ENCODE measurements around the gene NEURL1.
A peak's percentile ranks its signal among the peaks of the same experiment; 100 is the strongest.

NEURL1 gene, protein sequence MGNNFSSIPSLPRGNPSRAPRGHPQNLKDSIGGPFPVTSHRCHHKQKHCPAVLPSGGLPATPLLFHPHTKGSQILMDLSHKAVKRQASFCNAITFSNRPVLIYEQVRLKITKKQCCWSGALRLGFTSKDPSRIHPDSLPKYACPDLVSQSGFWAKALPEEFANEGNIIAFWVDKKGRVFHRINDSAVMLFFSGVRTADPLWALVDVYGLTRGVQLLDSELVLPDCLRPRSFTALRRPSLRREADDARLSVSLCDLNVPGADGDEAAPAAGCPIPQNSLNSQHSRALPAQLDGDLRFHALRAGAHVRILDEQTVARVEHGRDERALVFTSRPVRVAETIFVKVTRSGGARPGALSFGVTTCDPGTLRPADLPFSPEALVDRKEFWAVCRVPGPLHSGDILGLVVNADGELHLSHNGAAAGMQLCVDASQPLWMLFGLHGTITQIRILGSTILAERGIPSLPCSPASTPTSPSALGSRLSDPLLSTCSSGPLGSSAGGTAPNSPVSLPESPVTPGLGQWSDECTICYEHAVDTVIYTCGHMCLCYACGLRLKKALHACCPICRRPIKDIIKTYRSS

DNA sequence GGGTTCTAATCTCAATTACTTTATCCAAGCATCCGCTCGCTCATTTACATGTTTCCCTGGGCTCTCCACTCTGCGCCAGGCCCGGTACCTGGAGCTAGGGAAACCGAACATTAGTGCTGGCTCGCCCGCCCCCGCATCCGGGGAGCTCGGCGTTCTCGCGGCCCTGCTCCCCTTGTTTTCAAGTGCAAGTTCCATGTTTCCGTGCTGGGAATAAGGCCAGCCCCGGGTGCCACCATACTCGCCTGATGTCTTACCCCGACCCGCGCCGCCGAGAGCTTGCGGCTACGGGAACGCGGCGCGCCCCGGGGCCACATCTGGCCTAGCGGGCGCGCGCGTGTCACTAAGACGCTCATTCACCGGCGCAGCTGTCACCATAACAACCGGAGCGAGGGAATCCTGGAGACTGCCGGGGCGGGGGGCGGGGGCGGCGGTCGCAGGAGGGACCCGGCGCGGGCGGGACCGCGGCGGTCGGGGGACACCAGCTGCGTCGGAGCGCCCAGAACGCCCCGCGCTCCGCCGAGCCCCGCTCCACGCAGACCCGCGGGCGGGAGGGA, at the start of gene NEURL1:
Gene NEURL1 (plus strand): TSS at position 344 of the 554 bp plus-strand sequence. CDS start 683 bp downstream, outside the sequence.
- peak; percentile 21 for DNase-seq (ENCODE audit: low read depth)

DNA sequence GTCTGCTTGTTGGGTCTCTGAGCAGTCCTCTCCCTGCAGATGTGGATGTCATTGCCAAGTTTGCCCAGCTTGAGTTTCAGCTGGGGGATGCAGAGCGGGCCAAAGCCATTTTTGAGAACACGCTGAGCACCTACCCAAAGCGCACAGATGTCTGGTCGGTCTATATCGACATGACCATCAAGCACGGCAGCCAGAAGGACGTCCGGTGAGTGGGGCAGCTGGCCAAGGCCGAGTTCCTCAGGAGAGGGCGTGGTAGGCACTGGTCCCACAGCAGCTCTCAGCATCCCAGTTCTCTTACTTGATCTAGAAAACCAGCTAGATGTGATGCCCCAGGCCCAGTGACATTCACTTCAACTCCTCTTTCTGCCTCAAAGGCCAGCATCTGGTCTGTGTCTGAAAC, 49.0 kb upstream of the NEURL1 start:
- DNase-seq (ENCODE audit: low read depth), result no peak

DNA sequence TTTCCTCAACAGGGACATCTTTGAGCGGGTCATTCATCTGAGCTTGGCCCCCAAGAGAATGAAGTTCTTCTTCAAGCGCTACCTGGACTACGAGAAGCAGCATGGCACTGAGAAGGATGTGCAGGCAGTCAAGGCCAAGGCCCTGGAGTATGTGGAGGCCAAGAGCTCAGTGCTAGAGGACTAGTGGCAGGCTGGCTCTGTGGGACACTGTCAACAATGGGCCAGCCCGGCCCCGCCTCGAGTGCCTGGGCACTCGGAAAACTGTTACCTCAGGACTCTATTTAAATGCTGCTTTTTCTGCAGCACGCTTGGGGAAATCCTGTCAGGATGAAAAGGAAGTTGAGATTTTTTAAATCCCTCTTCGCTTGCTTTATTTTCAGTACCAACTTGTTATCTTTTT, 48.1 kb upstream of the NEURL1 start:
- DNase-seq (ENCODE audit: low read depth), result no peak

DNA sequence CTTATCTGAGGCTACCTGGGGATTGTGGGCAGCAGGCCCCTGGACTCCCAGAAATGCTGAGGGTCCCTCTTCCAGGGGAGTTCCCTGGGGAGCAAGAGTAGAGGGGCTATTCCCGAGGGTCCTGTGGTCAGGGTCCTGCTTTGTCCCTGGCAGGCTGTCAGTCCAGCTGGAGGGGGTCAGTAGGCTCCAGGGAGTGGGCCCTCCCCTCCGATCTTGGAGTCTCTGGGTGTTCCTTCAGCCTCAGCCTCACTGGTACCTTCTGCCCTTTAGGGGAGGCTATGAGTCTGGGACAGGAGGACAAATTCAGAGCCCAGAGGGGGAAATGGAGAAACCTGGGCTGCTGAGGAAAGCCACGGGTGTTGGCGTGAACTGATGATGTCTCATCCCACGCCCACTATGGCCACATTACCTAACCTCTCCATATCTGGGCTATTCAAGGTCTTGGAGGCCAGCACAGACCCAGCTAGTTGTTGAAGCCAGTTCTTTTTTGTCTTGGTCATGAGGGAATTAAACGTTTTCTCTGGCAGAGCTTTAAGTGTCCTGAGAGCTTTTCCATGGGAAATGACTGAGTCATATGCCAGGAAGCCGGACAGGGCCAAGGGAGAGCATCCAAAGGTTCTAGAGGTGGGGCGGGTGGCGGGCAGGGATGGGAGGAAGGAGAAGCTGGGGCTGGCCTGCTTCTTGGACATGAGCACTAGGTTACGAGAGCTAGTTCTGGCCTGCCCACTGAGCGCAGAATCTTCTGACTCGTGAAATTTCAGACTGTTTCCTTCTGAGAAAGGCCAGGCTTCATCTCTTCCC, 47.5 kb upstream of the NEURL1 start:
- peak; percentile 90 for DNase-seq (ENCODE audit: low read depth)

DNA sequence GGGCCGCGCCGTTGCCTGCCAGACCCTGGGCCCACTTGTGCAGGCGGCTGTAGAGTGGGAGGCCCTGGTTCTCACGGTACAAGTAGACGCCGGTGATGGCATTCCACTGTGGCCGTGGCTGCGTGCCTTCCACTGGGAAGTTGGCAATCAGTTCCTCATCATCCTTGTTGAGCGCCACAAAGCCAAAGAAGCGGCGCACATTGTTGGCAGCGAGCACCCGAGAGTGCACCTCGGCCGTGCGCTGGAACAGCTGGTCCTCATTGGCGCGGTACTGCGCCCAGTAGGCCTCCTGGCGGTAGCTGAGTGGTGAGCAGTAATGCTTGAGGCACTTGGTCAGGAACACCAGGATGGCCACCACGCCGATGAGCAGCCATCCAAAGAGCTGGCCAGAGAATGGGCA, 46.3 kb upstream of the NEURL1 start:
- no peak for DNase-seq (ENCODE audit: low read depth)

DNA sequence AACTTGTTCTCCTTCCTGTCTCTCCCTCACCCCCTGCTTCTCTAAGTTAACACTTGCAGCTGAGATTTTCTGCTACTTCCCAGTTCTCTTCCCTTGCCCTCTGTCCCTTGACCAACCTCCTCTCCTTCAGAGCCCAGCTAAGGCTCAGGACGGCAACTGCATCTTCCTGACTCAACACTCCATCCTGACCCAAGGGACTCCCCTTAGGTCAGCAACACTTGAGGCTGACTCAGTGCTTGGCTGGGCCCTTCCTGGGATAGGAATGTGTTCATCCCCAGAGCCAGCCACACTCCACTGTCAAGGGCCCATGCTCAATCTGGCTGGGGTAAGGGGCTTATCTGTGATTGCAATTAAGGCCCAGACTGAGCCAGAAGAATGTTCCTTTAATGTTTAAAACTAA, 44.8 kb upstream of the NEURL1 start:
- DNase-seq (ENCODE audit: low read depth), result peak; percentile 90

DNA sequence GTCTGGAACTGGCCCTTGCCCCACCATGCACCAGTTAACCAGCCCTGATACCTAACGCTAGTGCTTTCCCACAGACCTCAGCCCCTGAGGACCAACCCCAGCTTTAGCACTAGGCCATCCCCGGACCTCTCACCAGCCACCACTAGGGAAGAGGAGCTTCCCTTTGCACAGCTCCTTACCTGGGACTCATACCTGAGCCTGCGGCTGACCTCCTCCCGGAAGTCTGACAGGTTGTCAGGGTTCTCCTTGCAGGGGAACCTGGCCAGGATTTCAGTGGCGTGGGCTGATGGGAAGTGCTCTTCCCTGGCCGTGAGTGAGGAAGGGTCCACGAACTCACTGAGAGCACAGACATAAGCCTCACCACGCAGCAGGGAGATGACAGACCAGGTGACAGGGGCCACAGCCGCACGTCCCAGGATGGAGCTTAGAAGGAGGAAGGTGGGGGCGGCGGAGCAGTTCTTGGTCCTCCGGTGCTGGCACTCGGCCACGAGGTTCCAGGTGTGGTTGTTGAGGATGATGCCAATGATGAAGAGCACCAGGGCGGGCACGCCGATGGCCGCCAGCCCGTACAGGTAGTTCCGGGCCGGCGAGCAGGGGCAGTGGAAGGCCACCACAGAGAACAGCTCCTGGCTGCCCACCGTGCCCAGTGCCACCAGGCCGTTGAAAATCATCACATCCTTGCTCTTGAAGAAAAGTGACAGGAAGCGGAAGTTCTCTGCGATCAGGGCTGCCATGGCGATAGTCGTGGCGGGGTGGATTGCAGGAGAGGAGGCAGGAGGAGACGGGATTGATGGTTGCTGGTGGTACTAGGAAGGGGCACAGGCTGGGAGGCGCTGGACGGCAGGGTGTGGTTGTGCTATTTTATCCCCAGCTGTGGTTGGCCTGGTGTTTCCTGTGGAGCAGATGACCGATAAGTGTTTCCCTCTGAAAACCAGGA, 44.0 kb upstream of the NEURL1 start:
- peak; percentile 7 for DNase-seq (ENCODE audit: low read depth)

DNA sequence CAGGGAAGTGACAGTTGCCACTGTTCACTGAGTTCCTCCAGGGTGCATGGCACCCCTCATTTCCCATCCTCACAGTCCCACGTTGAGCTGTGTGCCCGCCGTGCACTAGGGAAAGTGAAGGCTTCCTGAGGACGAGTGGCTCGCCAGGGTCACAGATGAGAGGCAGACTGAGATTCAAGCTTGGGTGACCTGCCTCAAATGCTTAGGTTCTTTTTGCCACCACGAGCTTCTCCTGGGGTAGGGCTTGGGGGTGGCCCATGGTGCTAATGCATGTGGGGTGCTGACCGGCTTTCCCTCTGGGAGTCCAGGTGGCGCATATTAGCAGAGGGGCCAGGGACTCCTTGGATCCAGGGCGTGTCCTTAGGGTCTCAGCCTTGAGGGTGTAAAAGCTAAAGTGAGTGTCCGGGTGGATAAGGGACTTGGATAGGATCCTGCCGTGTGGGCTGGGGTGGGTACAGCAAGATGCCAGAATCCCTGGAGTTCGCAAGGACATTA, 43.3 kb upstream of the NEURL1 start:
- DNase-seq (ENCODE audit: low read depth), result no peak

DNA sequence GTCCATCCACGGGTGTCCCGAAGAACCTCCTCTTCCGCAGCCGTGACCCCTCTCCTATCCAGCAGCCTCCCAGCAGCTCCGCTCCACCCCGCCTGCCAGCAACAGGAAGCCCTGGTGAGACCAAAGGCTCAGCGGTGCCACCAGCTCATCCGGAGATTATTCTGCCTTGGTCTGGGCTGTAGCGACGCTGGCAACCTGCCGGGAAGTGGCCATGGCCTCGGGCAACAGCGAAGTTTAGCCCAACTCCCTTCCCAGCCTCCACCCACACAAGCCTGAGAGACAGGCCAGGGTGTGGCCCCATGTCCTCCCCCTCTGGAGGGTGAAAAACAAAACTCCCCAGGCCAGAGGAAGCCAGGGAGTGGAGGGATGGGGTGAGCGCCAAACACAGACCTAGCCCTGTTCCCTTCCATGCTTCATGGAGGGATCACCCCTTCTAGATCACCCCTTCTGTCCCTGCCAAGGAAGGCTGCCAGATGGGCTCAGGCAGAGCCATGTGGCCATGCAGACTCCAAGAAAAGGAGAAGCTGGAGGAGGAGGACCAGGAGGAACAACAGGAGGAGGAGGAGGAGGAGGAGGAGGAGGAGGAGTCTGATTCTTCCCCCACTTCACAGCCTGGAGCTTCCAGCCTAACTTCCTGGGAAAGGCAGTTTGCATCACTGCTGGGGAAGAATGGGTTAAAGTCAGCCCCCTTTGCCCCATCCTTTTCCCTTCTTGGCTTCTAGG, 42.3 kb upstream of the NEURL1 start:
- peak; percentile 89 for DNase-seq (ENCODE audit: low read depth)

DNA sequence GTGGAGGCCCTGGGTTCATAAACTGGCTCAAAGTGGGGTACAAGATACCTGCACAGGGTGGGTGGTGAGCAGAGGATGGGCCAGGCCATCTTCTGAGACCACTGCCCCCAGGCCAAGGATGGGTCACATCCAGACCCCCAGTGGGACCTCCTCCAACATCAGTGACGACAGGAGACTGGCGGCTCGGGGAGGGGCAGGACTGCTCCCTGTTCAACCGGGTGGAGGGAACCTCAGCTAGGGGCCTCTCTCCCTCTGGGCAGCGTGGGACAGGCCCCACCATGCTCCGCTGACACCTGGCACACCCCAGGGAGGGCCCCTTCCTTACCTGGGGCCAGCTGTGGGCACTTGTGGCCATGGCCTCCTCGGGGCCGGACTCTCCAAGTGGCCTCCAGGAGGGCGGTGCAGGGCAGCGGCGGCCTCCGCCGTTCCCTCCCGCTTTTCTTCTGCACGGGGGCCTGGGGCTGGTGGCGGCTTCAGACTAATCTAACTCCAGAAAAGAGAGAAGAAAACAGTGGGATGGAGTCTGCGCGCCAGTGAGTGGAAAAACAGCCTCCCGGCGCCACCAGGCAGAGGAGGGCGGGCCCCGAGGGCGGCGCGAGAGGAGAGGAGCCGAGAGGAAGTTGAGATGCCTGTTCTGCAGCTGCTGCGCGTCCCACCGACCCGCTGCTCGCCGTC, 41.5 kb upstream of the NEURL1 start, which contains the start of gene CALHM2:
Gene CALHM2 (minus strand): TSS at position 540 of the 675 bp plus-strand sequence. CDS start 2,429 bp downstream, outside the sequence.
- DNase-seq (ENCODE audit: low read depth), result peak; percentile 74

DNA sequence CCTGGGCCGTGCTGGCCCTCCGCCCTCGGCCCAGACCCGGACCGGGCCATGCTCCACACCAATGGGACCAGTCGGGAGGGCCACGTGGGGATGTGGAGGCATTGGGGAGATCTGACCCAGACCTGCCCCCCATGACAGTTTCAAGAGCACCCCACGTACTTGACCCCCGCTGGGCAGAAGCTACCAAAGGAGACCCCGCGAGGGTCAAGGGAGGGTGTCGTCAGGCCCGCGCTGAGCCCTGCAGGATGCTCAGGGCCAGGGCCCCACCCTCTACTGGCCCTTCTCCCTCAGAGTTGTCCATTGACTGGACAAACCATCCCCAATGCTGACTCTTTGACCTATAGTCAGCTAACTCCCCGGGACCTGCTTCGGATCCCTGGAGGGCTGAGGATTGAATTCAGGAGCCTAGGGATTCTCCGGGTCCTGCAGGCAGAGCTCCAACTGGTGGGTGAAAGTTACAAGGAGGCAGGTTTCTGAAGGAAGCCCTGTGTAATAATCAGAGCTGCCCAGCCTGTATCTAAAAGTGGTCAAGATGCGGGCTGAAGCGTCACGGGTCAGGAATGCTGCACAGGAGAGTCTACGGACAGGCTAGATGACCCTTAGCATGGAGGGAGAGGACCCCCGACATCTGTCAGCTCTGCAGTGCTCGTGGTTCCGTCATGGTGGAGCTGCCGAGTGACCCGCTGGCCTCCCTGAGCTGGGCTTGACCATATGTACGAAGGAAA, 40.8 kb upstream of the NEURL1 start:
- DNase-seq (ENCODE audit: low read depth), result peak; percentile 43

DNA sequence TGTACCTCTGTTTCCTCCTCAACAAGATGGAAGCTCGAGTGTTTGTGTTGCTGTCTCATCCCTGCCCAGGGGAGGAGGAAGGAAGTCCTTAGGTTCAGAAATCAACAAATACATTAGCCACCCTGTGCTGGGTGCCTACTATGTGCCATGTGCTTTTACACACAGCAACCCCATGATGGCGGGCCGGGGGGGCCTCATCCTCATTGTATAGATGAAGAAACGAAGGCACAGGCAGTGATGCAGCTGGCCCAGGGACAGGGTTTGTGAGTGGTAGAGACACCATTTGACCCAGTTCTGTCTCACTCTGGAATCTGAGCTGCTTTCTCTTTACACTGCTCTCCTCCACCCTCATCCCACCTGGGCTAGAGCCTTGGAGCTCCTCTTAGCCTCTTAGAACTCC, 39.5 kb upstream of the NEURL1 start:
- no peak for DNase-seq (ENCODE audit: low read depth)

DNA sequence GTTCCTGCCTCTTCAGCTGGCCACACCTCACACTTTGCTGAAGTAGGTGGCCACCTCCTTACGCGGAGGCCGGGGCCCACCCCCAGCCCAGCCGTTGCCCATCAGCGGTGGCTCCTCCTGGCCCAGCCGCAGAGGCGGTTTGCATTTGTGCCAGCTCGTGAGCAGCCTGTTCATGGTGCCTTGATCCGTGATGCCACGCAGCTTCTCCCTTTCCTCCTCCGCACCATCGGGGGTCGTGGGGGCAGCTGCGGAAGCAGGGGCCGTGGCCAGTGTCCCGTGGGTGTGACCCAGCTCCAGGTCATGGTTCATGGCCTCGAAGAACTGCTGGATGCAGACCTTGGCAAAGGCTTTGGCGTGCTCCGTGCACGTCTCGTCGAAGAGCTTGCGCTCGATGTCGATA, 38.3 kb upstream of the NEURL1 start:
- no peak for DNase-seq (ENCODE audit: low read depth)

DNA sequence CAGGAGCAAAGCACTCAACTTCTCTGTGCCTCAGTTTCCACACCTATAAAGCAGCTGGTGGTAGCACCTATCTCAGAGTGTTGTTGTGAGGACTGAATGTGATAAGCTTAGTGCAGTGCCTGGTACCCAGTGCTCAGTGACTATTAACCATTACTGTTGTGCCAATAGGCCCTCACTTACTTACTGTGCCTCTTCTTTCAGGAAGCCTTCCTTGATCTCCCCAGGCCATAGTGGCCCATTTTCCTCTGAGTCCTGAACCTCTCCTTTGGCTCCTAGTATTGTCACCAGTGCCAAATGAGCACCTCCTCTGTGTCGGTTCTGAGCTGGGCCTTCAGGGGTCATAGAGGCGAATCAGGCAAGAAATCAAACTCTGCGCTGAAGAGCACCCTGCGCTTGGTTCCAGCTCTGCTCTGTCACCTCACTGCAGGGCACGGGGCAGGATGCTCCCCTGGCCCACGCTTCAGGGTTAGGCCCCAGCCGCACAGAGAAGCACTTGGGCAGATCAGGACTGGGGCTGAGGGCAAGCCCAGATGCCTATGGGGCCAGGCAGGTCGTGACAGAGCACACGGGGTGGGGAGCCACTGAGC, 37.3 kb upstream of the NEURL1 start:
- no peak for DNase-seq (ENCODE audit: low read depth)

DNA sequence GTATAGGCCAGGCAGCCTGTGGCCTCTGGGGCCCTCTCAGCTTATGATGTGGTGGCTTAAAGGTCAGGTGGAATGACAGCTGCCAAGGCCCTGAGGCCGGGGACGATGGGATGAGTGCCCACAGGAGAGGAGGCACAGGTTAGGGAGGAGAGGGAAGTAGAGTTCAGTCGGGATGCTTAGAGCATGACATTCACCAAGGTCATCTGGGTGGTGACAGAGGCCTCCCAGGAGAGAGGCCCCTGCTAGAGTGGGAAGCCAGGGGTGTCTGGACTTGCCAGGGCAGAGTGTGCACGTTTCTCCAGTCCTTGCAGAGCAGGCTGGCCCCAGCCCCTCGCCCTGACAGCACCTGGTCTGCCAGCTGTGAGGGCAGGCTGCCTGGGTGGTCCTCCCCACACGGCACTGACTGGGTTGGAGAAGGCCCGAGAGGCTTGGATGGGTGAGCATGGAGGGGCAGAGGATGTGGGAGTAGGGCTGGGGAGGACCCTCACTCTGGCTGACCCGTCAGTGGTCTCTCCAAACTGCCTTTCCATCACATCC, 36.3 kb upstream of the NEURL1 start:
- no peak for DNase-seq (ENCODE audit: low read depth)

DNA sequence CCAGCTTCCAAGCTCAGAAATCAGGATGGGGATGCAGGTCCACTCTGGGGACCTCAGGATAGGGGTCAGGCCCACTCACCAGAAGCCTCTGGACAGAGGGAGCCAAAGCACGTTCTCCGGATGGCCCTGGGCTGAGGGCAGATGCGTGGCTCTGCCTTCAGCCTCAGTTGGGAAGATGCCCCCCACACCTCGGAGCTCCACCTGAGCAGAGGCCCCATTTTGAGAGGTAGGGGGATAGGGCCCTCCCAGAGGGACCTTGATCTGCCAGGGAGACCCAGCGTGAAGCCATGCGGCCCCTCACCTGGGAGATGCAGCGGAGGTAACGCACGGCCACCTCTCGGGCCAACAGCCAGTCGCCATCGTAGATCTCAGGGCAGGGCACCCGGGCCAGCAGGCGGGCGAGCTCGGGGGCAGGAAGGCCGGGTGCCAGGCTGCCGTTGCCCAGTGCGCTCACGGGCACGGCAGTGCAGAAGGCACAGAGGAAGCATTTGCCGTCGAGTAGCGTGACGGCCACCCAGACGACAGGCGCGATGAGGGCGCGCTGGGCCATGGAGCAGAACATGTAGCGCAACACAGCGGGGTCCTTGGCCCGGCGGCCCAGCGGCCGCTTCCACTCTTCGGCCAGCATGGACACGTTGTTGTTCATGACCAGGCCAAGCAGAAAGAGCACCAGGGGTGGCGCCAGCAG, 35.5 kb upstream of the NEURL1 start:
- no peak for DNase-seq (ENCODE audit: low read depth)

DNA sequence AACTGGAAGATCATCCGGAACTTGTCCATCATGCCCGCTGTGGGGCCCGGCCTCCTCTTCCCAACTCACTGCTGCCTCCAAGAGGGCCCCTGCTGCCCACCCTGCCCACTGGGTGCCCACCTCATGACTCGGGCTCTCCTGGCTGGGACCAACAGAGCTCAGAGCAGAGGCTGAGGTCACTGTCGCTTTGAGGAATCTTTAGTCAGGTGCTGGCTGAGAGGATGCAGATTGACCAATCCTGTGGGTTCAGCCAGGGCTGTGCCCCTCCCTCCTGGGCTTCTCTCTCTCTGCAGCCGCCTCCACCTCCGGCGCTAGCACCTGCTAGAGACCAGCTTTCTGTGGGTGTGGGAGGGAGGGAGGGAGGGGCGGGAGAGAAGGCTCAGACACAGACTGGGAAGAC, 34.8 kb upstream of the NEURL1 start, which contains the start of gene CALHM1:
Gene CALHM1 (minus strand): TSS at position 181 of the 400 bp plus-strand sequence. CDS start 149 bp downstream, at position 32.
- DNase-seq (ENCODE audit: low read depth), result no peak

DNA sequence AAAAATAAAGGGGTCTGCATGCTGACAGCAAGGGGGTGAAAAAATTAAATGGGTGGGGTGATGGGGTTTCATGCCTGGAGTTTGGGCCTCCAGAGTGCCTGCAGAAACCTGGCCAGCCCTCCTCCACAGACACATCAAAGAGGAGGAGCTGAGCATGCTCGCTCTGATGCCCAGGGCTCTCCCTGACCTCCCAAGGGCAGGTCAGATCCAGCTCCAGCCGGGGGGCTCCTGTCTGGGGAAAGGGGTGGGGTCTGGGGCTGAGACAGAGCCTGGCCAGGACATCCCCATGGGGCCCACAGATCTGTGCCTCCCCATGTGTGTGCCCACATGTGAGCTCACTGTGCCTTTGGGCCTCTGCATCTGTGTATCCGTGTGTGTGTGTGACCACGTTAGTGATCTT, 33.9 kb upstream of the NEURL1 start:
- no peak for DNase-seq (ENCODE audit: low read depth)

Data from EH (cell line).